HUES64 (cell line): ENCODE measurements around the gene TCERG1L.

Source experiments
- H3K27ac ChIP-seq: 2 replicates; pipeline ENCODE4 v1.7.0; 2013; ENCODE audit warnings: low read depth, low read length, inconsistent platforms
- H3K27me3 ChIP-seq: 2 replicates; pipeline ENCODE4 v1.6.1; 2013; ENCODE audit warnings: mild to moderate bottlenecking, low read length; ENCODE audit not compliant: insufficient read depth
- H3K36me3 ChIP-seq: 2 replicates; pipeline ENCODE4 v1.6.1; 2013; ENCODE audit warnings: mild to moderate bottlenecking, low read length; ENCODE audit not compliant: insufficient read depth
- H3K4me1 ChIP-seq: 2 replicates; pipeline ENCODE4 v1.6.1; 2013; ENCODE audit warnings: mild to moderate bottlenecking, low read length, moderate library complexity; ENCODE audit not compliant: insufficient read depth
- H3K4me3 ChIP-seq: 2 replicates; pipeline ENCODE4 v1.5.1; 2013; ENCODE audit warnings: mild to moderate bottlenecking, low read length, moderate library complexity
- H3K9ac ChIP-seq: 2 replicates; pipeline ENCODE4 v1.6.1; 2013; ENCODE audit warnings: mild to moderate bottlenecking, low read depth, low read length
- H3K9me3 ChIP-seq: 2 replicates; pipeline ENCODE4 v1.6.1; 2013; ENCODE audit warnings: low read depth, low read length; ENCODE audit not compliant: insufficient read depth
- WGBS: fragments of 150-250, 120-280 bp; methylation state at CpG from one replicate; pipeline ENCODE4 v1.1.7; 2013; ENCODE audit warnings: missing lambda C conversion rate; 5-methylcytosine and 5-hydroxymethylcytosine counted together

The TCERG1L gene

DNA sequence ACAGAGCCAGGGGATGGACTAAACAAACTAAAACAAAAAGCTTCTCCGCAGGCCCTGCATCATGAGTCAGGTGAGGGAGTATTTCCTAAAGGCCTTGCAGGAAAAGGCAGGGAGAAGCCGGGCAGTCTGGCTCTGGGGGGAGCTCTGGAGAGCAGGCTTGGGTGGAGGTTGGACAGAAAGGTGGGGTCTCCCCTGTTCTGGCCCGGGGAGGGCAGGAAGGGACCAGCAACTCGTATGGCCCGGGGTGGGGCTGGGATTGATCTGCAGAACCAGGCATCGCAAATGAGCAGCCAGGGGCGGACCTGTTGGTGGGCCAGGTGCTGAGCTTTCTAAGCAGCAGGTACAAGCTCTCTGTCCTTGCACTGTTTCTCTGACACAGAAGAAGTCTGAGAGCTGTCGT lies 235.2 kb downstream of the TCERG1L start:
- no peaks in the 10 kb centered on the region for H3K36me3 ChIP-seq
- no peak overlapping the region for H3K9ac ChIP-seq
- H3K4me3 ChIP-seq: no peak overlapping the region
- H3K4me1 ChIP-seq: no peaks in the 10 kb centered on the region
- no peaks in the 10 kb centered on the region for H3K27me3 ChIP-seq
- H3K27ac ChIP-seq: no peak overlapping the region
- H3K9me3 ChIP-seq: no peaks in the 10 kb centered on the region
- 76% methylated on average over 8 of the region's 8 CpGs for WGBS

DNA sequence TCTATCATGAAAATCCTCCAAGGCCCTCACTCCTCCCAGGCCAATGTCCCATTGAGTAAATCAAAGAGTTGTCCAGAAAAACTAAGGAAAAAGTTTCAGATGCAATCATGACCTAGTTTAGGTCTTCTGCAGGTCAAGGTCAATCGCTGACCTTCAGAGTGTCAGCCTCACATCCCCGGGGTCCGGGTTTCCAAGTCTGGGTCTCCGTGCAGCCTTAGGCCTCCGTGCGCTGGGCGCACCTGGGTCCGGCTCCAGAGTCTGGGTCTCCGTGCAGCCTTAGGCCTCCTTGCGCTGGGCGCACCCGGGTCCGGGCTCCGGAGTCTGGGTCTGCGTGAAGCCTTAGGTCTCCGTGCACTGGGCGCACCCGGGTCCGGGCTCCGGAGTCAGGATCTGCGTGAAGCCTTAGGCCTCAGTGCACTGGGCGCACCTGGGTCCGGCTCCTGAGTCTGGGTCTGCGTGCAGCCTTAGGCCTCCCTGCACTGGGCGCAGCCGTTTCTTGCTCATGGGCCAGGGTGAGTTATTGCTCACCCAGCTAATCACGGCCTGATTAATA lies 236.2 kb downstream of the TCERG1L start:
- no peak overlapping the region for H3K27ac ChIP-seq
- H3K9me3 ChIP-seq: no peaks in the 10 kb centered on the region
- no peak overlapping the region for H3K4me3 ChIP-seq
- no peak overlapping the region for H3K9ac ChIP-seq
- H3K27me3 ChIP-seq: no peaks in the 10 kb centered on the region
- H3K4me1 ChIP-seq: no peaks in the 10 kb centered on the region
- no peaks in the 10 kb centered on the region for H3K36me3 ChIP-seq
- WGBS: 94% methylated on average over 27 of the region's 27 CpGs

DNA sequence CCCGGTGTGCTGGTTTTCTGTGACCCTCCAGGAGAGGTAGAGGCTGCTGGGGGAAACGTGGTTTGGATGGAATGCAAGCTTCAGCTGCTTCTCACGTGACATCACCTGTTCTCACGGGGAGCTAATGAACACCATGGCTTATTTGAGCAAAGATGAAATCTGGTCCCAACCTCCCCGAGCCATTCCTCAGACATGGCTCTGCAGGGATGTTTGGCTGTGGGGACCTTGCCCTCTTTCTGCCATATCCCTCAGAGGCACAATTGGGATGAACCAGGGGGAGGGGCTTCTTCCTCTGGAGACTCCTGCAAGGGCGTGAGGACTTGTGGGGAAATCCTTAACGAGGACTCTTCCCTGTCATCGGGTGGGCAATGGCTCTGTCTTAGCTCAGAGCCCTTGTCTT lies 236.8 kb downstream of the TCERG1L start:
- Histone ChIP-seq H3K9ac (no peak overlapping the region), H3K36me3 (no peaks in the 10 kb centered on the region), H3K27me3 (no peaks in the 10 kb centered on the region), H3K9me3 (no peaks in the 10 kb centered on the region), H3K27ac (no peak overlapping the region), H3K4me1 (no peaks in the 10 kb centered on the region), H3K4me3 (no peak overlapping the region)
- WGBS: 93% methylated on average over 8 of the region's 8 CpGs

DNA sequence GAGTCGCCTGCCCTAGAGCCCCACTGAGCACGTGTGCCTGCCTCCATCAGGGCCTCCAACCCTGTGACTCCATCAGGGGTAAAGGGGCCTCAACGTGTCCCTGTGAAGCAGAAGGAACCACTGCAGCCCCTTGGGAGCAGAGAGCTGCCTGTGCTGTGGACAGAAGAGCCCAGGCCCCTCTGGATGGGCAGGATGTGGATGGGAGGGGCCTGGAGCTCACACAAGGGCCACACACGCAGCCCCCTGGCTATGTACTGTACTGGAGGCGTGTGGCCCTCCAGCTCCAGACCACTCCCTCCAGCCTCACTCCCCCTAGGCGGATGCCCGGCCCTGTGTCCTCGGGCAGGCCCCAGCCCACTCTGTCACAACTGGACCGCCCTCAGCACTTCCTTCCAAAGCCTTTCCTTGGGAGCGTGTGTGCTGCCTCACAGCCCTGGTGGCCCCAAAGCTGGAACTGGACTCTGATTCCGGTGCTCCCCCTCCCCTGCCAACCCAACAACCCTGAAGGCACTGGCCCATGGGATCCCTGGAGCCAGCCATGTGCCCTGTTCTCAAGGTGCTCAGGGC lies 238.0 kb downstream of the TCERG1L start:
- no peaks in the 10 kb centered on the region for H3K27me3 ChIP-seq
- no peaks in the 10 kb centered on the region for H3K9me3 ChIP-seq
- no peak overlapping the region for H3K4me3 ChIP-seq
- WGBS: 85% methylated on average over 11 of the region's 11 CpGs
- H3K27ac ChIP-seq: no peak overlapping the region
- H3K4me1 ChIP-seq: peaks cover 4% of the 10 kb centered on the region; the same call in 1 of the 2 replicates
- H3K9ac ChIP-seq: no peak overlapping the region
- no peaks in the 10 kb centered on the region for H3K36me3 ChIP-seq

DNA sequence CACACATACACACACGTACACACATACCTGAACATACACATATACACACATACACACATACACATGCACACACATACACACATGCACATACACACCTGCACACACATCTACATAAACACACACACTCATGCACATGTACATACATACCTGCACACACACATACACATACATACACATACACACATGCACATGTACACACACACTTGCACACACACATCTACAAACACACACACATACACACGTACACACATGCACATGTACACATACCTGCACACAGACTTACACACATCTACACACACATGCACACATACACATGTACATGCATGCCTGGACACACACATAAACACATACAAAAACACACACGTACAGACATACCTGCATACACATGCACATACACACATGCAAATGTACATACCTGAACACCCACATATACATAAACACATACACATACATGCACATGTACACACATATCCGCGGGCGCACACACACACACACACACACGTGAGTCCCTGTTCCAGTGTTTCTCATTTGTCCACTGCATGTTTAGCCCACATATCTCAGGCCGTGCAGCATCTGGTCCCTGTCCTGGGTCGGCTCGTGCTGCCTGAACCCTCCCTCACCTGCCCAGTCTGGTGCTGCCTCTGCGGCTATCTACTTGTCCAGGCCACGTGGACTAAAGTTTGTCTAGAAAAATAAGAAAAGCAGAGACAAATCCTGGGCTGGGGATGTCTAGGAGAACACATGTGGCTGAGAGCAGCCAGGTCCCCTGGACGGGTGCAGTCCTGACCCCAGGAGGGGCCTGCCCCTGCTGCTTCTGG lies 238.7 kb downstream of the TCERG1L start:
- H3K27me3 ChIP-seq: no peaks in the 10 kb centered on the region
- H3K27ac ChIP-seq: no peak overlapping the region
- no peaks in the 10 kb centered on the region for H3K9me3 ChIP-seq
- WGBS: 95% methylated on average over 13 of the region's 13 CpGs
- H3K4me3 ChIP-seq: no peak overlapping the region
- no peaks in the 10 kb centered on the region for H3K36me3 ChIP-seq
- no peak overlapping the region for H3K9ac ChIP-seq
- H3K4me1 ChIP-seq: peaks cover 6% of the 10 kb centered on the region; the same call in 1 of the 2 replicates

DNA sequence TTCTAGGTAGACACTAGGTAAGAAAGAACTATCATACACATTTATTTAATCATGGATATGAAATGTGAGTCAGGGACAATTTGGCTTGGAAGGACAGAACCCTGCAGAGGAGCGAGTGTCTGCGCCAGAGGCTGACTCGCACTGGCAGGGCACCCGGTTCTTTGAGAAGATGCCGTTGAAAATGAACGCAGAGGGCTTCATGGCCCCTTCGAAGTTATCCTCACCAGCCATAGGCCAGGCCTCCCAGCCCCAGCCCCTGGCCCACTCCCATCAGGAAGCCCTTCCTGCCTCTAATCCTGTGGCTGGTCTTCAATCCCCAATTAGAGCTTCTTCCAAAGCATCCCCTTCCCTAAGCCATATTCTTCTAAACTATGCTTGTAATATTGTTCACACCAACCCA lies 239.8 kb downstream of the TCERG1L start:
- peaks cover 6% of the 10 kb centered on the region; the same call in 1 of the 2 replicates for H3K4me1 ChIP-seq
- H3K4me3 ChIP-seq: no peak overlapping the region
- H3K27me3 ChIP-seq: no peaks in the 10 kb centered on the region
- no peak overlapping the region for H3K27ac ChIP-seq
- WGBS: 95% methylated on average over 7 of the region's 7 CpGs
- no peaks in the 10 kb centered on the region for H3K9me3 ChIP-seq
- H3K36me3 ChIP-seq: no peaks in the 10 kb centered on the region
- no peak overlapping the region for H3K9ac ChIP-seq

DNA sequence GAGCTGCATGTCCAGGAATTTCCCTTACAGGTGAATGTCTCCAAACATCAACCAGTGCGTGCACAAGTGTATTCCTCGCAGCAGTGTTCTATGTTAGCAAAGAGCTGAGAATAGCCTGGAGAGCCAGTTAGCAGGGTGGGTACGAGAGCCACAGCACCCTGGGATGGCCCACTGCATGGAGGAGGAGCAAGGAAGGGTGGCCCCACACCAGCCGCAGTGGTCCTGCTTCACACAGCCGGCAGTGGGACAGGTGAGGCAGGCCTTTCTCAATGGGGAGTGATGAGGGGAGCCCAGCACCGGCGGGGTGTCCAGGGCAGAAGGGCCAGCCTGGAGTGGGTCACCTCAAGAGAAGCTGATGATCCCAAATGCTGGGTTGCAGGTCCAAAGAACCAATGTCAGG lies 240.7 kb downstream of the TCERG1L start:
- Histone ChIP-seq H3K9ac (no peak overlapping the region), H3K27me3 (no peaks in the 10 kb centered on the region), H3K27ac (no peak overlapping the region), H3K4me1 (peaks cover 11% of the 10 kb centered on the region; the same call in 1 of the 2 replicates), H3K4me3 (no peak overlapping the region), H3K36me3 (no peaks in the 10 kb centered on the region), H3K9me3 (no peaks in the 10 kb centered on the region)
- WGBS: 93% methylated on average over 7 of the region's 7 CpGs

DNA sequence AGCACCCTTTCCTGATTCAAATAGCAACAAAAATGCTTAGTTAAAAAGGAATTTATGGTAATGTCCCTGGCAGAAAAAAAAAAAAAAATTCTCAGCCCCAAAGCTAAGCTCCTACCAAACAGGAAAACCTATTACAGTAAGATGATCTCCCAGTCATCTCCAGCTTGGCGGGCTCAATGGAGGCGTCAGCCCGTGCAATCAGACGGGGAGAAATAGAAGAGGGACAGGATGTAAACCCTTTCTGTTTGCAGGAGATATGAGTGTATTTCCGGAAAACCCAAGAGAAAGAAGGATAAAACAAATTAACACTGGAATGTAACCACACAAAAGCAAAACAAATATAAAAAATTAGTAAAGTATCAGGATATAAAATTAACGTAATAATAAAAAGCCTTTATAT lies 242.8 kb downstream of the TCERG1L start:
- no peaks in the 10 kb centered on the region for H3K9me3 ChIP-seq
- WGBS: 65% methylated on average over 4 of the region's 6 CpGs
- no peak overlapping the region for H3K9ac ChIP-seq

DNA sequence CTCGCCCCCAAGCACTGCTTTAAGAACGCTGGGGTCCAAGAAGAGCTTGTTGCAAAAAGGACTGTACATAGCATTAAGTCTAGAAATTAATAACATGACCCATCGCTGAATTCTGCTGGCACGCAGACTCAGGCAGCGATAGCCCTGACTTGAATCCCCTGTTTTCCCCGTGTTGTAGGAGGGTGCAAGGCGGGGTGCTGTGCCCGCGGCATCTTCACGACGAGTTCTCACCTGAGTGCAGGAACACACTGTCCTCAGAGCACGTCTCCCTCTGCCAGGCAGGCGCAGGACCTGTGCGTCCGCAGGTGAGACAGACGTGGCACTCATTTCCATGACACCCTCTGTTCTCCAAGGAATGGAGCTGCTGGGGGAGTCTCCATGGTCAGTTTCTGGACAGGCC lies 243.2 kb downstream of the TCERG1L start:
- Histone ChIP-seq H3K27ac (no peak overlapping the region), H3K4me3 (no peak overlapping the region), H3K4me1 (peaks cover 24% of the 10 kb centered on the region), H3K9me3 (no peaks in the 10 kb centered on the region), H3K27me3 (no peaks in the 10 kb centered on the region), H3K9ac (no peak overlapping the region), H3K36me3 (no peaks in the 10 kb centered on the region)
- WGBS: 95% methylated on average over 16 of the region's 16 CpGs

More for the DNA sequence above, 242.8 kb downstream of the TCERG1L start:
- H3K4me1 ChIP-seq: peaks cover 23% of the 10 kb centered on the region
- no peak overlapping the region for H3K4me3 ChIP-seq
- no peaks in the 10 kb centered on the region for H3K27me3 ChIP-seq
- no peak overlapping the region for H3K27ac ChIP-seq
- no peaks in the 10 kb centered on the region for H3K36me3 ChIP-seq

DNA sequence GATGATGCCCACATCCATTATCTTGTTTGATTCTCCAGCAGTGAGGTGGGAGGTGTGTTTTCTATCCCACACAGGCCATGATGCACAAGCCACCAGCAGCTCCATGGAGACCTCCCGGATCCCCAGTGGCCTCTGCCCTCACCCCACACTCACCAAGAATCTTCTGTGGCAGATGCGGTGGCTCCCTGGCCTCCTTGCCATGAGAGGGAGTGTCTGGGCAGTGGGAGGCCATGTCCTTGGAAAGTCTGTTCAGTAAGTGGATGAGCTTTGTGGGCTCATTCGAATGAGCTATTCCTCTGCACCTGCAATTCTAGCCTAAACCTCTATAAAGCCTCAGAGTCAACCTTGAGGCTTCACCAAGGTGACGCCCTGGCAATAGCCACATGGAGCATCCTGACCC lies 243.8 kb downstream of the TCERG1L start:
- peaks cover 24% of the 10 kb centered on the region for H3K4me1 ChIP-seq
- H3K4me3 ChIP-seq: no peak overlapping the region
- no peaks in the 10 kb centered on the region for H3K27me3 ChIP-seq
- H3K9me3 ChIP-seq: no peaks in the 10 kb centered on the region
- WGBS: 96% methylated on average over 4 of the region's 4 CpGs
- no peaks in the 10 kb centered on the region for H3K36me3 ChIP-seq
- no peak overlapping the region for H3K27ac ChIP-seq
- H3K9ac ChIP-seq: no peak overlapping the region

DNA sequence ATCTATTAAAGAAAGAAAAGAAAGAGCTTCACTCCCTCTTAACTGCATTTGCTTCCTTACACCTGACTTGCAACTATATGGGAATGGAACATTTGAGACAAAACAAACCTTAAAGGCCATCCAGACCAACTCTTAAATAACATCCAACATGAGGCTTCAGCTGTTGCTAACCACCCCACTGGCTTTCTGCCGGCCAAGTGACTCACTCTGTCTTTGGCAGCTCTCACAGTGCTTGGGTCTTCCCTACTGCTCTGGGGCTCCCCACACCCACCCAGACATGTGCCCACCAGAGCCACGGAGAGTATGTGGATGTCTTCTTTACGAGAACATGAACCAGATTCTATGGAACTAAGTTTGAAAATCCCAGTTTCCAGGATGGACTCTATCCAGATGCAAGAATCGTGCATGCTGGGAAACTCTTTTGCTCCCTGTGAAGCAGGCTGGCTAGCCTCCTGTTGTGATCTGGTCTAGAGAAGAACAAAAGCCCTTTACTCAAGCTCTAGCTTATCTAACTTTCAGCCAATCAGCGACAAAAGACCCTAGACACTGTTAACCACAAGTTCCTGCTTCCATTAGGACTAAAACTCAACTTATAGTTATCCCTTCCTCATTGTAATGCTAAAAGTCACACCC lies 245.7 kb downstream of the TCERG1L start:
- Histone ChIP-seq H3K27ac (peak overlapping the region; percentile 63; the same call in 1 of the 2 replicates), H3K4me1 (peaks cover 24% of the 10 kb centered on the region), H3K9ac (no peak overlapping the region), H3K27me3 (no peaks in the 10 kb centered on the region), H3K36me3 (no peaks in the 10 kb centered on the region), H3K4me3 (no peak overlapping the region), H3K9me3 (no peaks in the 10 kb centered on the region)
- 47% methylated on average over 5 of the region's 5 CpGs for WGBS
